ENCODE measurements around the gene PFKFB1. TPM values are rescaled to one million over a fixed set of nuclear protein-coding genes. Genes with fewer than 3 reads are reported as not detected.

PFKFB1 gene
- total and polyA plus RNA-seq, 2 of the 13 experiments (the other 11 are each of a cell fraction or from before 2014, with no cell fraction given): 1.5 to 2.9 TPM

- no peak for TF ChIP-seq JDP2 (CRISPR knock-in tag; IDR thresholded peaks at IDR 0.05; ENCODE audit: borderline replicate concordance)
- TF ChIP-seq ATF1 (CRISPR knock-in tag; IDR thresholded peaks at IDR 0.05): peak; percentile 56
- TF ChIP-seq HNRNPUL1 (IDR thresholded peaks at IDR 0.05; ENCODE audit: low read depth, low read length): no peak
- TF ChIP-seq ELF1 (CRISPR knock-in tag; IDR thresholded peaks at IDR 0.05): peak; percentile 88
- TF ChIP-seq, protein P1, sequence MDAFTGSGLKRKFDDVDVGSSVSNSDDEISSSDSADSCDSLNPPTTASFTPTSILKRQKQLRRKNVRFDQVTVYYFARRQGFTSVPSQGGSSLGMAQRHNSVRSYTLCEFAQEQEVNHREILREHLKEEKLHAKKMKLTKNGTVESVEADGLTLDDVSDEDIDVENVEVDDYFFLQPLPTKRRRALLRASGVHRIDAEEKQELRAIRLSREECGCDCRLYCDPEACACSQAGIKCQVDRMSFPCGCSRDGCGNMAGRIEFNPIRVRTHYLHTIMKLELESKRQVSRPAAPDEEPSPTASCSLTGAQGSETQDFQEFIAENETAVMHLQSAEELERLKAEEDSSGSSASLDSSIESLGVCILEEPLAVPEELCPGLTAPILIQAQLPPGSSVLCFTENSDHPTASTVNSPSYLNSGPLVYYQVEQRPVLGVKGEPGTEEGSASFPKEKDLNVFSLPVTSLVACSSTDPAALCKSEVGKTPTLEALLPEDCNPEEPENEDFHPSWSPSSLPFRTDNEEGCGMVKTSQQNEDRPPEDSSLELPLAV (CRISPR knock-in tag; conservative IDR thresholded peaks at IDR 0.05; ENCODE audit: low read depth): no peak
- peak; percentile 58 for TF ChIP-seq ZFX (CRISPR knock-in tag; IDR thresholded peaks at IDR 0.05; ENCODE audit: low read depth)
- TF ChIP-seq CCAR2 (optimal IDR thresholded peaks at IDR 0.05; ENCODE audit: low read depth, low read length): no peak
- TF ChIP-seq FOXJ3 (CRISPR knock-in tag; IDR thresholded peaks at IDR 0.05; ENCODE audit: borderline replicate concordance): no peak
- TF ChIP-seq, protein P2, sequence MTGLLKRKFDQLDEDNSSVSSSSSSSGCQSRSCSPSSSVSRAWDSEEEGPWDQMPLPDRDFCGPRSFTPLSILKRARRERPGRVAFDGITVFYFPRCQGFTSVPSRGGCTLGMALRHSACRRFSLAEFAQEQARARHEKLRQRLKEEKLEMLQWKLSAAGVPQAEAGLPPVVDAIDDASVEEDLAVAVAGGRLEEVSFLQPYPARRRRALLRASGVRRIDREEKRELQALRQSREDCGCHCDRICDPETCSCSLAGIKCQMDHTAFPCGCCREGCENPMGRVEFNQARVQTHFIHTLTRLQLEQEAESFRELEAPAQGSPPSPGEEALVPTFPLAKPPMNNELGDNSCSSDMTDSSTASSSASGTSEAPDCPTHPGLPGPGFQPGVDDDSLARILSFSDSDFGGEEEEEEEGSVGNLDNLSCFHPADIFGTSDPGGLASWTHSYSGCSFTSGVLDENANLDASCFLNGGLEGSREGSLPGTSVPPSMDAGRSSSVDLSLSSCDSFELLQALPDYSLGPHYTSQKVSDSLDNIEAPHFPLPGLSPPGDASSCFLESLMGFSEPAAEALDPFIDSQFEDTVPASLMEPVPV (CRISPR knock-in tag; IDR thresholded peaks at IDR 0.05): 0 out of 2 replicates have a peak, but pooled peaks have one; percentile 26
- no peak for TF ChIP-seq ATAD3A (CRISPR knock-in tag; IDR thresholded peaks at IDR 0.05)
- peak; percentile 26; the same call in 1 of the 2 replicates for TF ChIP-seq NFKB2 (CRISPR knock-in tag; IDR thresholded peaks at IDR 0.05; ENCODE audit: borderline replicate concordance)
- TF ChIP-seq, protein P3, sequence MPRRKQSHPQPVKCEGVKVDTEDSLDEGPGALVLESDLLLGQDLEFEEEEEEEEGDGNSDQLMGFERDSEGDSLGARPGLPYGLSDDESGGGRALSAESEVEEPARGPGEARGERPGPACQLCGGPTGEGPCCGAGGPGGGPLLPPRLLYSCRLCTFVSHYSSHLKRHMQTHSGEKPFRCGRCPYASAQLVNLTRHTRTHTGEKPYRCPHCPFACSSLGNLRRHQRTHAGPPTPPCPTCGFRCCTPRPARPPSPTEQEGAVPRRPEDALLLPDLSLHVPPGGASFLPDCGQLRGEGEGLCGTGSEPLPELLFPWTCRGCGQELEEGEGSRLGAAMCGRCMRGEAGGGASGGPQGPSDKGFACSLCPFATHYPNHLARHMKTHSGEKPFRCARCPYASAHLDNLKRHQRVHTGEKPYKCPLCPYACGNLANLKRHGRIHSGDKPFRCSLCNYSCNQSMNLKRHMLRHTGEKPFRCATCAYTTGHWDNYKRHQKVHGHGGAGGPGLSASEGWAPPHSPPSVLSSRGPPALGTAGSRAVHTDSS (CRISPR knock-in tag; conservative IDR thresholded peaks at IDR 0.05): no peak
- peak; percentile 59; the same call in 1 of the 2 replicates for TF ChIP-seq SP2 (CRISPR knock-in tag; IDR thresholded peaks at IDR 0.05)
- TF ChIP-seq ZNF556 (CRISPR knock-in tag; IDR thresholded peaks at IDR 0.05; ENCODE audit: borderline replicate concordance): no peak
- TF ChIP-seq SMAD9 (CRISPR knock-in tag; IDR thresholded peaks at IDR 0.05): no peak
- TF ChIP-seq ZNF549 (CRISPR knock-in tag; IDR thresholded peaks at IDR 0.05): no peak
- TF ChIP-seq ZBED4 (CRISPR knock-in tag; IDR thresholded peaks at IDR 0.05; ENCODE audit: borderline replicate concordance): no peak
- TF ChIP-seq NR2F2 (IDR thresholded peaks at IDR 0.05; ENCODE audit: borderline replicate concordance, low read depth): no peak
Measured at GRCh38 chrX:54999717-55000598, 6.0 kb upstream of the PFKFB1 start, which contains the start of gene APEX2 (continued).

Data from HepG2 (cell line).